ENCODE data around the gene RRBP1.

Gene RRBP1

DNA sequence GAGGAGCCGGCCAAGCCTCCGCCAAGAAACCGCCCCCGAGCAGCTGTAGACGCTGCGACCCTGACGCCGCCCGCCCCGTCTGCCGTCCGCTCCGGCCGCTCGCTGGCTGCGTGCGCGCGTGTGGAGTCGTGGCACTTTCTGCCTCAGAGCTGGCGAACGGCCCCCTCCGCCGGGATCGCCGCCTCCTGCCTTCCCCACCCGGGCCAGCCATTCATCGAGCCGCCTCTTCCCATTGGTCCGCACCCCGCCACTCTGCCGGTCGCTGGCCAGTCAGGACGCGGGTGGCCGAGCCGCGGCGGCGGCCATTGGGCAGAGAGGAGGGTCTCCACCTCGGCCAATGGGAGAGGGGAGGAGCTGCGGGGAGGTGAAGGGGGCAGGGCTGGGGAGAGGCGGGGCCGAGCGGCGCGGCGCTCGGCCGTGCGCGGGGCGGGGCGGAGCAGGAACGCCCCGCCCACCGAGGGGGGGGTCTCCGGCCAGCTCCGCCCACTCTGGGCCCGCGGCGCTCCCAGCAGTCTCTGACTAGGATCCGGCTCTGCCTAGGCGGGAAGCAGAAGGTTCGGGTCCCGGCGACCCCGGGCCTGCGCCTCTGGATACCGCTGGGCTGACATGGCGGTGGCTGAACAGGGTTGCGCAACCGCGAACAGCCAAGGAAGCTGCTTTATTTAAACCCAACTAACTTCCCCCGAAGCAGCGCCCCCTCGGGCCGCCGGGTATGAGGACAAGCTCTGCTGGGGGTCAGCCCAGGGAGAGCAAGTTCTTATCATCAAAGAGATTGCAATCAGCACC is at the start of gene RRBP1:
Gene RRBP1 (minus strand): TSS at position 140 of the 786 bp plus-strand sequence. CDS start 21,735 bp downstream, outside the sequence.
- DNase-seq (ENCODE audit: low read depth in 2 of 2) = peak; percentile 88 to 93

GRCh38 chr20:17731233-17731632 is 49.2 kb upstream of the RRBP1 start:
- no peak for DNase-seq (ENCODE audit: low read depth in 2 of 2)

- no peak for DNase-seq (ENCODE audit: low read depth in 2 of 2)
Observed at GRCh38 chr20:17730071-17730470, 48.0 kb upstream of the RRBP1 start.

GRCh38 chr20:17728074-17728473 is 46.0 kb upstream of the RRBP1 start:
- no peak for DNase-seq (ENCODE audit: low read depth in 2 of 2)

DNA sequence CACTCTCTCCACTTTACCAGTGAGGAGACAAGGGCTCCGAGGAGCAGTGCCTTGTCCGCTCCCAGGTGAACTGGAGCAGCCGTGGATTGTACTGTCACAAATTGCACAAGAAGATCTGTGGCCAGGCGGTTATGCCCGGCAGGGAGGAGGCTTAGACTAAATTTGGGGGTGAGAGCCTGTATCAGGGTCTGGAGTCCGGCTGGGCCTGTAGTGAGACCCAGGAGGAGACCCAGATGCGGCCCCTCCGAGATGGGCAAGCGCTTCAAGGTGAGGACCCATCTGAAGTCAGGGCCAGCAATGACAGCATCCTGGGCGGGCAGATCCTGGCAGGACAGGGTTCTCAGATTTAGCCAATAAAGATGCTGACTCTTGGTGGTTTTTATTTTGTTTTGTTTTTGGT is 45.3 kb upstream of the RRBP1 start:
- DNase-seq (ENCODE audit: low read depth in 2 of 2) = no peak

DNA sequence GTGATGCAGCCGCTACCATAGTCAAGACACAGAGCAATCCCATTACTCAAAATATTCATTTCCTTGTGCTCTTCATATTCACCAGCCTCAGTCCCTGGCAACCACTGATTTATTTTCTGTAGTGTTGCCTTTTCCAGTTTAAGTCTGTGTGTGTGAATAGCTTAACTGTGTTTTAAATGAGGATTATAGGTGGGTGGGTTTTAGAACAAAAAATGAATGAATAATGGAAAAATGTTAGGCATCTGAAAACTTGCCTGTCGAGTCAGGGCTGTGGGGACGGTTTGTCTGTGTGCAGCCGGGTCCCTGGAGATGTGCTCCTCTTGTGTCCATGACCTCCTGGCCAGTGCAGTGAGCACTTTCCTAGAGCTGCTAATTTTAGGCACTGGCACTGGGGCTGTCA is 44.9 kb upstream of the RRBP1 start:
- no peak for DNase-seq (ENCODE audit: low read depth in 2 of 2)

GRCh38 chr20:17725094-17725835 is 43.2 kb upstream of the RRBP1 start:
- no peak for DNase-seq (ENCODE audit: low read depth in 2 of 2)

- no peak for DNase-seq (ENCODE audit: low read depth in 2 of 2)
Observed at GRCh38 chr20:17723301-17723691, 41.3 kb upstream of the RRBP1 start.

- DNase-seq (ENCODE audit: low read depth in 2 of 2) = no peak
Observed at GRCh38 chr20:17722493-17723300, 40.7 kb upstream of the RRBP1 start.

DNA sequence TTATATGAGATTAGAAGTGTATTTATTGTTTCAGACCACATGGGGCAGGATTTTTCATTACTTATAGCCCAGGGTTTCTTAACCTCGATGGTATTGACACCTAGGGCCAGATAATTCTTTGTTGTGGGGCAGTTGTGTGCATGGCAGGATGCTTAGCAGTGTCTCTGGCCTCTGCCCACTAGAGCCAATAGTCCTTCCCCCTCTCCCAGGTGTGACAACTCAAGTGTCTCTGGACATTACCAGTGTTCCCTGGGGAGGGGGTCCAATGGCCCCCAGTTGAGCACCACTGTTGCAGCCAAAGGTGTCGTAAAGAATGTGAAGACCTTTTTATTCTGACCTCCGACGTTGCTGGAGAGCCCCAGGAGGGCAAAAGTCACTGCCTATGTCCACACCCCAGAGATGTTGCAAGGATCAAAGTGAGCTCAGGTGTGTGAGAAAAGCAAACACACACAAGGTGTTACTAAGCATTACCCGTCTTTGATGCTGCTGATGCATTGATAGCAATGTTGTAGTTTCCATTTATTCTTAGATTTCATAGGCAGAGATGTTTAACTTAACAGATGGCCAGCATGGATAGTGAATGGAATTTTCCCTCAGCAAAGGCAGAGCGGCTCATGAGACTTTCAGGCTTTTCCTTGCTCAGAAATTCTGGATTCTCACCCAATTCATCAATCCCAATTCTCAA is 39.9 kb upstream of the RRBP1 start:
- DNase-seq (ENCODE audit: low read depth in 2 of 2) = no peak

DNA sequence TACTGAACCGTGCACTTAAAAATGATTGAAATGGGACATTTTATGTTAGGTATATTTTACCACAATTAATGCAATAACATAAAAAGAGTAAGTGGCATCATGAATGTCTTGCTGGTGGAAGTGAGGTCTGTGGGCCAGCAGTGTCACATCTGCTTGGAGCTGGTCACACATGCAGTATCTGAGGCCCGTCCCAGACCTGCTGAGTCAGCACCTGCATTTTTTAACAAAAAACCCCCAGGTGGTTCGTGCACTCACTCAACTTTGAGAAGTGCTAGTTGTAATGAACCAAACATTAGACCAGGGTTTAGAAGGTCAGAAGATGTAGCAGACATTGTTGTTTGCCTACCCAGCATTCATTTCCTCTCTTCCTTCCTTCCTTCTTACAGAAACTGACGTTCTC is 38.7 kb upstream of the RRBP1 start:
- DNase-seq (ENCODE audit: low read depth in 2 of 2) = no peak

DNA sequence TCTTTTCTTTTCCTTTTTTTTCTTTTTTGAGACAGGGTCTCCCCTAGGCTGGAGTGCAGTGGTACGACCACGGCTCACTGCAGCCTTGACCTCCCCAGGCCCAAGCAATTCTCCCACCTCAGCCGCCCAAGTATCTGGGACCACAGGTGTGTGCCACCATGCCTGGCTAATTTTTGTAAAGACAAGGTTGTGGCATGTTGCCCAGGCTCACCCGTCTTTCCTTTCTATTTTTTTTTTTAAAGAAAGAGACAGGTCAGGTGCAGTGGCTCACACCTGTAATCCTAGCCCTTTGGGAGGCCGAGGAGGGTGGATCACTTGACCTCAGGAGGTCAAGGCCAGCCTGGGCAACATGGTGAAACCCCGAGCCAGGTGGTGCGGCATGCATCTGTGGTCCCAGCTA is 34.3 kb upstream of the RRBP1 start:
- DNase-seq (ENCODE audit: low read depth in 2 of 2) = no peak

DNA sequence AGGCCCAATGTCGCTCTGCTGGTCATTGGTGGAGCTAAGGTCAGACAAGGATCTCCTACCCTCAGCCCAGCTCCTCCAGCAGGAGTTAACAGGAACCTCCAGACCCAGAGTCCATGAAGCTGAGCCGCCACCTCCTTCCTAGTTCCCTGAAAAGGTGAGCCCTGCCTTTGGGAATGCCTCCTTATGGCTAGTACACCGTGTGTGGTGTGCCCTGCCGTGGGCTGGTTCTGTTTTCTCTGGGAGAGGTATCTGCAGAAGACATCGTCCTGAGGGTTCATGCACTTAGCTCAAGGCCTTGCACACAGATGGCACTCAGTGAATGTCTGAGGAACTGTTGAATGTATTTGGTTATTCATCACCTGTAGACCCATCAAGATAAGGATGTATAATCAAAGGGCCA is 33.0 kb upstream of the RRBP1 start:
- no peak for DNase-seq (ENCODE audit: low read depth in 2 of 2)

DNA sequence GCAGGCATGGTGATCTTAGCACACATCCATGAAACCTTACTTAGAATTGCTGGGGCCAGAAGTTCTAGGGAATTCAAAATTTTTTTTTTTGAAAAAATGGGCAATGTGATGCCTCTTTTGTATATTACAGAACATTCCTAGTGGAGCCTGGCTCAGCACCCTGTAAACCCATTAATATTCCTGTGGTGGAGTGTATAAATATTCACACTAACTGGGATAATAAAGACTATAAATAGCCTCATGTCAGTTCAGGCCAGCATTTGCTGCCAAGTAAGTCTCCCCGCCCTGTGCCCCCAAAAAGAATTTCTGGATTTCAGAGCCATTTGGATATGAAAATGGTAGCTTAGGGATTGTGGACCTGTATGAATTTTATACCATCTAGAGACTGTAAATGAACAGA is 32.6 kb upstream of the RRBP1 start:
- no peak for DNase-seq (ENCODE audit: low read depth in 2 of 2)

- no peak for DNase-seq (ENCODE audit: low read depth in 2 of 2)
Observed at GRCh38 chr20:17712708-17713107, 30.7 kb upstream of the RRBP1 start.

GRCh38 chr20:17712201-17712600 is 30.2 kb upstream of the RRBP1 start:
- DNase-seq (ENCODE audit: low read depth in 2 of 2) = no peak

GRCh38 chr20:17711267-17711627 is 29.2 kb upstream of the RRBP1 start:
- DNase-seq (ENCODE audit: low read depth in 2 of 2) = no peak

DNA sequence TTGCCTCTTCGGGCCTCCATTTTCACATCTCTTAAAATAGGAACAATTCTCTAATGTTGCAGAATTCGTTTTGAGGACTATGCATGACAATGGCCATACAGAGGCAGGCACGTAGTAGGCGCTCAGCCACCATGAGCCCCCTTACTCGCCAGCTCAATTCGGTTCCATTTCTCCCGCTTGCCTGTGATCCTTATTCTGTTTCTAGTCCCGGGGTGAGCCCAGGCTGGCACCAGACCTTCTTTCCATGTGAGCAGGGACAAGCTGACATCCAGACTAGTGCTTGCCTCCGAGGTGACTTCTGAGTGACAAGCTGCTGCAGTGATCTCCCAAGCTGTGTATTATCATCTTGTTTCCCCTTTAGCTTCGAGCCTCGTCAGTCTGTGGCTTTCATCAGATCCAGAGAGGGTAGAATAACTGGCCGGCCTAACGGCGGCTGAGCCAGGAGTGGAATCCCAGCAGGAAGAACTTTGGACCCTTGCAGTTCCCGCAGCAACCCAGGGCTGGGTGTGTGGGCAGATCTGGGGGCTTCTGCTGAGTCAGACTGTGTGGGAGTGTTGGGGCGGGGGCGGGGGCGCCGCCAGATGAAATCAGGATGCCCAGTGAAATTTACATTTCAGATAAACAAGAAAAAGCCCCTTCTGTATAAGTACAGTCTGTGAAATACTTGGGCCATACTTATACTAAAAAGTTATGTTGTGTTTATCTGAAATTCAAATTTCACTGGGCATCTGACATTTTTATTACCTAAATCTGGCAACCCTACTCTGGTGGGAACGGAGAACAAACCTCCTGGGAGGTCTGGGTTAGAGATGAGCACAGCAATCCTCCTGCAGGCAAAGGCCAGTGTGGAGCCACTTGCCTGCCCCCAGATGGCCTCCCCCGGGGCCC is 28.6 kb upstream of the RRBP1 start:
- DNase-seq (ENCODE audit: low read depth in 2 of 2) = no peak

DNA sequence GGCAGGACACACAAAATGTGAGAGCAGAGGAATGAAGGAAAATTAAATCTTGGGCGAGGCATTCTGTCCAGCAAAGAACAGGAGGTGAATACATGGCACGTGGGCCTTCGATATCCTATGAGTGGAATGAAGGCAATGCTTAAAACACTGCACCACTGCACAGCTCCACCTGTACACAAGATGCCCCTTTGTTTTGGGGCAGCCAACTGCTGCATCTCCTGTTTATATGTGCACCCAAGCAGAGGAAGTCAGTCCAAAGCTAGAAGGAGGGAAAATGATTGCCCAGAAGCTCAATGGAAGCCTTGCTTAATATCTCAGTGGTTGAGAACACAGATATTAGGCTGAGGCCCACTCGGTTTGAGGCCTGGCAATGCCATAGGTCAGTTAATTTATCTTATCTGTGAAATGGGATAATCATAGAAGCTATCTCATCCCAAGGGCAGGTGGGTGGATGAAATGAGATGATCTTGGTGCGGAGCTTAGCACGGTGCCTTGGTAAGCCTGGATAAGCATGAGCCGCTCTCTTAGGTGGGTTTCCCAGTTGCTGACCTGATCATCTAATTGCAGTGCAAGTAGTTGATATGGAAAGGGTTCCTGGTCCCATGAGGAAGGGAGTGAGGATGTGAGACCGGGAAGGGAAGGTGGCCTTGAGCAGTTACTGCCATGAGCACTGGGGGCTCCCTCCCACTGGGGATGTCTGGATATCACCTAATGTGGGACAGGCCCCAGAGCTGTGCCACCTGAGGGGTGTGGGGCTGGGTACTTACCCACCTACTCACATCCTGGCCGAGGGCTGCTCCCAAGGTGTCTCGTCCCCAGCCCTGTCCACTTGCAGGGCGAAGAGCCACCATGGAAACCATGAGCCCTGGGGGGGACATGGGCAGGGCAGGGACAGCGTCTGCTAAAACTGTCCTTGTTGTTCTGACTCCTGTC is 27.6 kb upstream of the RRBP1 start:
- DNase-seq (ENCODE audit: low read depth in 2 of 2) = no peak
